Measurements from ENCODE around the gene POLR2E.
A peak's percentile ranks its signal among the peaks of the same experiment; 100 is the strongest.

The POLR2E gene

DNA sequence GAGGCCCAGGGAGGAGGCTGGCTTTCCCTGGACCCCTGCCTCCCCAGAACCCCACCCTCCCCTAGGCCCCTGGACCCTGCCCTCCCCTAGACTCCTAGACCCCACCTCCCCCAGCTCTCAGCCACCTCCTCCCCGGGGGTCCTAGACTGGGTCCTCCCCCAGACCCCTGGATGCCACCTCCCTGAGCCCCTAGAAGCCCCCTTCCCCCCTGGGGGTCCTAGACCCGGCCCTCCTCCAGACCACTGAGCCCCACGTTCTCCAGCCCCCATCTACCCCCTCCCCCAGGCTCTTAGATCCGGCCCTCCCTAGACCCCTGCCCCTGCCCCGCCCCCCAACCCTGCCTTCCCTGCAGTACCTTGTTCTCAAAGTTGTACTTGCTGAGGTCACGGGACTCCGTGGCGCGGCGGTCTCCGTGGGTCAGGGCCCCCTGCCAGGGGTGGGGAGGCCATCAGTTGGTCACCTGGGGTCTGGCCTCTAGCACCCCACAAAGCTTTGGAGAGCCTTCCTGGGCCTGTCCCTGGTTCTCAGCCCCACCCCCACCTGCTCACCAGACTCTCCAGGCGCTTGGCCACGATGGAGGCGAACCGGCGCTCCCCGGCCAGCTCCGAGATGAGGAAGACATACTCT lies 16.6 kb upstream of the POLR2E start:
- DNase-seq (ENCODE audit: low read depth, low spot score), result no peak

DNA sequence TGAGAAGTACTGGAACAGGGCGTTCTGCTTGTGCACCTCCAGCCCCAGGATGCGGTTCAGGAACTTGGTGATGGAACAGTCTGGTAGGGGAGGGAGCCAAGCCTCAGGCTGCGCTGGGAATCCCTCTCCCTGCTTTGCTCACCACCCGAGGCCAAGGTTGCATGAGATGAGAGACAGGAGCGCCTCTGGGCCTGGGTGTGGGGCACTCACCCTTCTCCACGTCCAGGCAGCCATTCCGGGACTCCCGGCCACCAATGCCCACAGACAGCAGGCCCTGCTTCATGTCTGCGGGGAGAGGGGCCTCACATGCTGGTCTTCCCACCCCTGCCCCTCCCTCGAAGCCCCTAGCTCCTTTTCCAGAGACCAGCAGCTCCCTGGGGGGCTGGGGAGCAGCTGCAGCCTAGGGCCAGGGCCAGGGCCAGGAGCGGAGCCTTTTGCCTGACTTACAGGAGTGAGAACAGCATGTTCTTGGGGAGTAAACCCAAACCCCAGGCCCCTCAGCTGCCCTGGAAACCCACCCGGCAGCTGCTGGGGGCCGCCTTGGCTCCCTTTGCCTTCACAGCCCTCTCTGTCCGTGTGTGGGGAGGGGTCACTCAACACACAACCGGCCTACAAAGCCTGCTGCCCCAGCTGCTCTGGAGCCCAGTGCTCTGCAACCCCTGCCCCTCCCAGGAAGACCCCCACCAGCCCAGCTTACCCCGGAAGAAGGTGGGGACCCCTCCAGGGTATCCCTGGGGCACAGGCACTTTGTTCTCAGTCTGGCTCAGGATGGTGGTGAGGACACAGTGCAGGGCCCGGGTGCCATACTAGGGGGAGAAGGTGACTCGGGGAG lies 15.8 kb upstream of the POLR2E start:
- DNase-seq (ENCODE audit: low read depth, low spot score), result no peak

DNA sequence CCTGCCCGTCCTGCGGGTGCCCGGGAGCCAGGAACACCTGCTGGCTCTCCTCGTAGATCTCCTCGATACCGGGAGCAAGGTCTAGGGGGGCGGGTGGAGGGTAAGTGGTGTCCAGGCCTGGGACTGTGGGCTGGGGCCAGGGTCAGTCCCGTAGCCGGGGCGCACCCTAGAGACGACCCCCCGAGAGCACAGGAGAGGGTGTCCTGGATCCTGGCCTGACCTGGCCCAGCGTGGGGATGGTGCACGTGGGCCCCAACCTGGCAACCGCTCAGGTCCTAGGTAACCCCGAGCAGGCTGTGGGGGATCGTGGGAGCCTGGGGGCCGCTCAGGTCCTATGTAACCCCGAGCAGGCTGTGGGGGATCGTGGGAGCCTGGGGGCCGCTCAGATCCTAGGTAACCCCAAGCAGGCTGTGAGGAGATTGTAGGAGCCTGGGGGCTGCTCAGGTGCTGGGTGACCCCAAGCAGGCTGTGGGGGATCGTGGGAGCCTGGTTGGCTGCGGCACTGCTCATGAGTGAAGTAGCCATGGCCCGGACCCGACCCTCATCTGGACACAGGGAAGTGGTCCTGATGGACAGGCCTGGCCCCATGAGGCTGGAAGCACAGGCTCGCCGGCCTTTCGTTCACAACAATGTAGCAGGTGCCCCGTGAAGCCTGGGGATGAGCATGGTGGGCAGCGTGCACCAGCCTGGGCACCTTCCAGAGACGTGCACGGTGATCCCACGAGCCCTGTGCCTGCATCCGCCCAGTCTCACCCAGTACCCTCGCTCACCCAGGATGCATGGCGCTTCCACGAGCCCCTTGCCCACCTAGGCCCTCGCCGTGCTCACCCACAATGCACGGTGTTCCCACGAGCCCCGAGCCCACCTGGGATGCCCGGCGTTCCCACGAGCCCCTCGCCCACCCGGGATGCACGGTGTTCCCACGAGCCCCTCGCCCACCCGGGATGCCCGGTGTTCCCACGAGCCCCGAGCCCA lies 14.8 kb upstream of the POLR2E start:
- DNase-seq (ENCODE audit: low read depth, low spot score), result no peak

DNA sequence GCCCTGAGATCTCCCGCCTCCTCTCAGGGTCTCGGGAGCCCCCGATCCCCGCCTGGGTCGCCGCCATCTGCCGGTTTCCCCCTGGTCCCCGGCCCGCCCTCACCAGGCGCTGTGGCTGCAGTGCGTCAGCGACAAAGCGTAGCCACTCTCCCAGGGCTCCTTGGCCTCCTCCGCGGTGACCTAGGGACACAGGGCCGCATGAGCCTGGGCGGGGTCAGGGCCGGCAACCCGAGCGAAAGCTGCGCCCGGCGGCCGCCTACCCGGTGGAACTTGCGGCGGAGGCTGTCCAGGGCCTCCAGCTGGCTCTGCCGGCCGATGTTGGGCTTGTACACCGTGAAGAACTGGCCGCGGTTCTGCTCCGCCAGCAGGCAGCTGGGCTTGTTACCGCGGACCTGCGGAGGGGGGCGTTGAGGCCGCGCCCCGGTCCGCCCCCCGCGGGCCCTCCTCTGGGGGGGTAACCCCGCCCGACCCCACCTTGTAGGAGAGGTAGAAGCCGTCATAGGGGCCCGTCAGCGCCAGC lies 13.9 kb upstream of the POLR2E start:
- DNase-seq (ENCODE audit: low read depth, low spot score), result no peak

DNA sequence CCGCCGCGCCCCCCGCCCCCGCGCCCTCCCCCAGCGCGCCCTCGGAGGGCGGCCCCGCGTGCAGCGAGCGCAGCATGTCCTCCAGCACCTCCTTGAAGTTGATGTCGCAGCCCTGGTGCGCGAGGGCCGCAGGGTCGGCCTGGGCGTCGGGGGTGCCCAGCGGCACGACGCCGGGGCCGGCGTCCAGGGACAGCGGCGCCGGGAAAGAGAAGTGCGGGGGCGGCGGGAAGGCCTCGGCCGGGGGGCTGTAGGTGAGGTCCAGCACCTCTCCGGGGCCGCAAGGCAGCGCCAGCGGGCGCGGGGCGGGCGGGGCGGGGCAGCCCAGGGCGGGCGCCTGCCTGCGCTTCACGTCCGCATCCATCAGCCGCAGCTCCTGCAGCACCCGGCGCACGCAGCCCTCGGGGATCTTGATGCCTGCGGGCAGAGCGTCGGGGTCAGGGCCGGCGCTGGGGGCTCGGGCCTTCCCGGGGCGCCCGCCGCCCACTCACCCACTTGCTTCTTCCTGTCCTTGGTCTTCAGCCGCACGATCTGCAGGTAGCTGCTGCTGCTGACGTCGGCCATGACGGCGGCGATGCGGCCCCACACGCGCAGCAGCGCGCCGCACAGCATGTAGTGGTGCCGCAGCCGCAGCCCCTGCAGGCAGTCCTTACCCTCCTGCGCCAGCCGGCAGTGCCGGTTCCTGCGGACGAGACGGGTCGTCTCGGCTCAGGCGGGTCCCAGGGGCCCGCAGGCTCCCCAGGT lies 13.3 kb upstream of the POLR2E start:
- no peak for DNase-seq (ENCODE audit: low read depth, low spot score)

DNA sequence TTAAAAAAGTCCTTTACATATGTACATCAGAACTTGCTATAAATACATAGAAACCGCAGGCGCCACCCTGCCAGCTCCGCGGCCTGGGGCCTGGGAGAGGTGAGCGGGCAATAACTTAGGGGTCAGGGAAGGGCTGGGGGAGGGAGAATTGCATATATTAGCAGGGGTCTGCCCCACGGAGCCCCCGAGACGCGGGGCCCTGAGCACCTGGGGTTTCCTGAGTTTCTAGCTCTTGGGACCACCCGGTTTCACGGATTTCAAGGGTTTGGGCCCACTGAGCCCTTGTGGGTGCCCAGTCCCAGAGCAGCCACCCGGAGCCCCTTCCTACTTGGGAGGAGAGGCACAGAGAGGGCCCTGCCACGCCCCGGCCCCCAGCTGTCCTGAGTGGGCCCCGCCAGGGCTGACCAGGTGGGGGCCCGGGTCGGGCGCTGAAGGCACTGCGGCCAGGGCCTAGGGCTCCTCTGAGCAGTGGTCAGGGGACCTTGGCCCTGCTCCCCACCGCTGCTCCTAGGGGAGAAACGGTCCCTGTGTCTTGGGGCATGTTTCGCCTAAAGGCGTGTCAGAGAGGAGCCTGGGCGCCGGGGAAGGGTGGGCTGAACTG lies 12.6 kb upstream of the POLR2E start:
- no peak for DNase-seq (ENCODE audit: low read depth, low spot score)

DNA sequence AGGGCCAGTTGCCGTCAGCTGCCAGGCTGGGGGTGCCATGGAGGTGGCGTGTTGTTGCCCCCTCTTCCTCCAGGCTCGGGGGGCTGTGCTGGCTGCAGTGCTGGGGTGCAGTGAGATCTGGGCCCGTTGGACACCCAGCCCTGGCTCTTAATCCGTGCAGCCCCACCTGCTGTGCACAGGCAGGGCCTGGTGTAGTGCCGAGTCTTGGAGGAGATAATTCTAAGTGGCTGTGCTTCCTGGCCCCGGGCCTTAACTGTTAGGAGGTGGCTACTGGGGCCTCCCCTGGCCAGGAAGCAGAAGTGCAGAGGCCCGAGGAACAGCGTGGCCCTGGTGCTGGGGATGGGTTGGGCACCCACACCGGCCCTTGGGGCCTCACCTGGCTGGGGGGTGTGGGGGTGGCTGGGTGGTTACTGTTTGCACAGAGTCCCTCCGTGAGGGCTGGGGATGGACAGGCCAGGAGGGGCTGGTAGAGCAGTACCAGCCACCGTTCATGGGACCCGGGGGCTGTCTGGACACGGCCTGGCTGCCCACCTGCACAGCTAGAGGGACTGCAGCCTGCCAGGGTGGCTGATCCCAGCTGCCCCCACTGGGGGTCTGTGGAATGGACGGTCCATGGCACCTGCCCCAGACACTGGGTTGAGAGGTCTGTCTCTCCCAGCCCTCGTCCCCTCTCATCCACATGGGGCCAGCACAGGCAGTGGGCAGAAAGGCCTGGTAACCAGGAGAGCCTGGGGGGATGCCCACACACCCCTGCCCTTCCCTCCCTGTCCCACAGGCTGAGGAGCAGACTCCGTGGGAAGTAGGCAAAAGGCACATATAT lies 11.9 kb upstream of the POLR2E start:
- DNase-seq (ENCODE audit: low read depth, low spot score), result no peak

DNA sequence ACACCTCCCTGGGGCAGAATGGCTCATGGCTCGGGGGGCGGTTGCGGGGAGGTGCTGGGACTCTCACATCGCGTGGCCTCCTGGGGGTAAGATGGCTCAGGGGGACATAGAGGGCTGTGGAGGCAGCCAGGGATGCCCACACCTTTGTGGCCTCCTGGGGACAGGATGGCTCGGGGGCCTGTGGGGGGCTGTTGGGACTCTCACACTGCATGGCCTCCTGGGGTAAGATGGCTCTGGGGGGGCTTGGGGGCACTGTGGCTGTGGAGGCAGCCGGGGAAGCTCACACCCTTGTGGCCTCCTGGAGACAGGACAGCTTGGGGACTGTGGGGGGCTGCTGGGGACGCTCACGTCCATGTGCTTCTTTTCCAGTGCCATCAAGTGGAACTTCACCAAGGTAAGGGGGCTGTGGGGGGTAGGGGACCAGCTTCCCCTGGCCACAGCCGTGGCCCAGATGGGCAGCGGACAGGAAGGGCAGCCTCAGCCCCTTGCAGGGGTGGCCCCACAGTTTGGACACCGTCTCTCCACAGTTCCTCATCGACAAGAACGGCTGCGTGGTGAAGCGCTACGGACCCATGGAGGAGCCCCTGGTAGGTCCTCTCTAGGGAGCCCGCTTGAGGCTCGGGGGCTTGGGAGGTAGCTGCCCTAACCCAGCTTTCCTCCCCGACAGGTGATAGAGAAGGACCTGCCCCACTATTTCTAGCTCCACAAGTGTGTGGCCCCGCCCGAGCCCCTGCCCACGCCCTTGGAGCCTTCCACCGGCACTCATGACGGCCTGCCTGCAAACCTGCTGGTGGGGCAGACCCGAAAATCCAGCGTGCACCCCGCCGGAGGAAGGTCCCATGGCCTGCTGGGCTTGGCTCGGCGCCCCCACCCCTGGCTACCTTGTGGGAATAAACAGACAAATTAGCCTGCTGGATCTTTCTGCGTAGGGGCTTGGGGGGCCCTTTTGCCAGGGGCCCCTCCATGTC lies 11.0 kb upstream of the POLR2E start:
- DNase-seq (ENCODE audit: low read depth, low spot score), result no peak

DNA sequence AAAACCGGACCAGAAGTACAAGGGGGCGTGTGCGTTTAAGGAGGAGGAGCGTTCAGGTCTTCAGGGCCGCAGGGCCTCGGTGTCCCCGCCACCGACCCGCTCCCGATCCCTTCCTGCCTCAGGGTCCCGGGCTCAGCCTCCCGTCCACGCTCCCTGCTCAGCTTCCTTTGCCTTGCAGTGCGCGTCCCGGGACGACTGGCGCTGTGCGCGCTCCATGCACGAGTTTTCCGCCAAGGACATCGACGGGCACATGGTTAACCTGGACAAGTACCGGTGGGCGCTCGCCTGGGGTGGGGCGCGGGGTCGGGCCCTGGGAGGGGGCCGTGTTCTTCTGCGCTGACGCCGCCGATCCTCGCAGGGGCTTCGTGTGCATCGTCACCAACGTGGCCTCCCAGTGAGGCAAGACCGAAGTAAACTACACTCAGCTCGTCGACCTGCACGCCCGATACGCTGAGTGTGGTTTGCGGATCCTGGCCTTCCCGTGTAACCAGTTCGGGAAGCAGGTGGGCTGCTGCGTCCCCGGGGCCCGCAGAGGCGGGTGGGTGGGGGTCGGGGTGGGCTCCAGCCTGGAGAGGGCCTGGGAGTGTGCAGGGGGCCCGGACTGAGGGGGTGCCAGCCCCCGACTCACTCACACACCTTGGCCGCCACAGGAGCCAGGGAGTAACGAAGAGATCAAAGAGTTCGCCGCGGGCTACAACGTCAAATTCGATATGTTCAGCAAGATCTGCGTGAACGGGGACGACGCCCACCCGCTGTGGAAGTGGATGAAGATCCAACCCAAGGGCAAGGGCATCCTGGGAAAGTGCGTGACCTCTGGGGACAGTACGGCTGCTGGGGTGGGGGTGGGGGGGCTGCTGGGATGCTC lies 10.1 kb upstream of the POLR2E start:
- peak; percentile 73 for DNase-seq (ENCODE audit: low read depth, low spot score)

DNA sequence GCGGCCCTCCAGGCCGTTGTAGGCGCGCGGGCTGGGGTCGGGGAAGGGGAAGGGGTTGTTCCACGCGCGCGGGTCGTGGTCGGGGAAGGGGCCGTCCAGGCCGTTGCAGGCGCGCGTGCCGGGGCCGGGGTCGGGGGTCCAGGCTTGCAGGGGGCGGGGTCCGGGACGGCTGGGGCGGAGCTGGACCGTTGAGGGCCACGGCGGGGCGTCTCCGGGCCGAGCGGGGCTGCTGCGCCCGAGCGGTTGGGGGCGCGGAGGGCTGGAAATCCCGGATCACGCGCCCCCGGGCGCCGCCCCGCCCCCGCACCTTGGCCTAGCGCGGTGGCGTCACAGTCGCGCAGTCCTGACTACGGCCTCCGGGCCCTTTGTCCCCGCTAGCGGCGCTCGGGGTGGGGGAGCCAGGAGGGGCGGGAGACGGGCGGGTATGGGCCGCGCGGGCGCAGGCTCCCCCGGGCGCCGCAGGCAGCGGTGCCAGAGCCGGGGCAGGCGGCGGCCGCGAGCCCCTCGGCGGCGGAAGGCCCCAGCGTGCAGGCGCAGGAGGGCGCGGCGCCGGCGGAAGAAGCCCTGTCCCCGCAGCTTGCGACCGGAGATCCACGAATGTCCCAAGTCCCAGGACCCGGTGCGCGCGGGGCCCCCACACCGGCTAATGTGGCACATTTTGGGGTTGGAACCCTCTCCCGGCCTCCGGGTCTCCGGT lies 9.3 kb upstream of the POLR2E start:
- DNase-seq (ENCODE audit: low read depth, low spot score), result peak; percentile 87

DNA sequence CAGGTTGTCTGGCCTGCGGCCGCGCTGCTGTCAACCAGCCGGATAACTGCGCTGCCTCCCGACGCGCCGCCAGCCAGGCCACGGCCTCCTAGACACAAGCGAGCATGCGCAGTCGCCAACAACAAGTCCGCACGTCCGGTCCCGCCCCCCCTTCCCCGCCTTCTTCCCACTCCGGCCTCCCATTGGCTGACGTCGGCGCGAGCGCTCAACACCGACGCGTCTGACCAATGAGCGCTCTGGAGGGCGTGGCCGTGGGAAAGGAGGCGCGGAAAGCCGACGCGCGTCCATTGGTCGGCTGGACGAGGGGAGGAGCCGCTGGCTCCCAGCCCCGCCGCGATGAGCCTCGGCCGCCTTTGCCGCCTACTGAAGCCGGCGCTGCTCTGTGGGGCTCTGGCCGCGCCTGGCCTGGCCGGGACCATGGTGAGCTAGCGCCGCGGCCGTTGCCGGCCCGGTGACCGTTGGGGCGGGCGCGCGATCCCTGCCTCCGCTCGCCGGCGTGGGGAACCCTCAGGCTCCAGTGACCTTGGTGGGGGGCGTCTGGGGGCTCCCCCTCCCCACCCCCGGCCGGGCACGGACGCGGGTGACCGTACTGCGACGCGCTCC lies 8.6 kb upstream of the POLR2E start, which contains the start of gene GPX4:
GPX4 (plus strand) TSS at position 287 of the 603 bp plus-strand sequence; CDS start at position 337, 50 bp downstream.
- DNase-seq (ENCODE audit: low read depth, low spot score), result peak; percentile 100

DNA sequence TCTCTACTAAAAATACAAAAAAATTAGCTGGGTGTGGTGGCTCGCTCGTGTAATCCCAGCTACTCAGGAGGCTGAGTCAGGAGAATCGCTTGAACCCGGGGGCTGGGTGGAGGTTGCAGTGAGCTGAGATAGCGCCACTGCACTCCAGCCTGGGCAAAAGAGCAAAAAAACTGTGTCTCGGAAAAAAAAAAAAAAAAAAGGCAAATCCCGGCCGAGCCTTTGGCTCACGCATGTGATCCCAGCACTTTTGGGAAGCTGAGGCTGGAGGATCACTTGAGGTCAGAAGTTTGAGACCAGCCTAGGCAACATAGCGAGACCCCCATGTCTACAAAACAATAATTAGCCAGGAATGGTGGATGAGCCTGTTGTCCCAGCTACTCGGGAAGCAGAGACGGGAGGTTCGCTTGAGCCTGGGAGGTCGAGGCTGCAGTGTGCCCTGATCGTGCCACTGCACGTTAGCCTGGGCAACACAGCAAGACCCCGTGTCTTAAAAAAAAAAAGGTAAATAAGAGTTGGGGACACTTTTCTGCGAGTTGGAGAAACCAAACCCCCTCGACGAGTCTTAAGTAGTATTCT lies 8.0 kb upstream of the POLR2E start:
- DNase-seq (ENCODE audit: low read depth, low spot score), result no peak

DNA sequence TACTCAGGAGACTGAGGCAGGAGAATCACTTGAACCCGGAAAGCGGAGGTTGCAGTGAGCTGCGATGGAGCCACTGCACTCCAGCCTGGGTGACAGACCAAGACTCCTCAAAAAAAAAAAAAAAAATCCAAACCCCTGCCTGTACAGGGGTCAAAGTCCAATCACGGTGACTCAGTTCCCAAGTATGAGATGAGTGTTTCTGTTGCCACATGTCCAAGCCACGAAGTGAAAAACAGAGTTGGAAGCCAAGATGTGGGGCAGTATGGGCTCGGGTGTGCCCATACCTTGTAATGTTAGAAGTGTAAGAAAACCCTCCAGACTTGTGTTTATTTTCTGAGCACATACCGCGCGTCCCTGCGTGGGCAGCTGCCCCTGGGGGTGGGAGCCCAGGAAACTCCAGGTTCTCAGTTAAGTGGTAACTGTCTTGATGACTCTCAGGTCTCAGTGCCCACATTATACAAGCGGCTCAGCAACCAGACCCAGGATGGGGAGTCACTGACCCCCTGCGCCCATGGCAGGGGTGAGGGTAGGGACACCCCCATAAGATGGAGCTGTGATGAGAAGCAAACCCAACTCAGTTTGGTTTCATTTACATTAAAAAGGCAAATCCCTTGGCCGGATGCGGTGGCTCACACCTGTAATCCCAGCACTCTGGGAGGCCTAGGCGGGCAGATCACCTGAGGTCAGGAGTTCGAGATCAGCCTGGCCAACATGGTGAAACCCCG lies 7.4 kb upstream of the POLR2E start:
- DNase-seq (ENCODE audit: low read depth, low spot score), result peak; percentile 98

DNA sequence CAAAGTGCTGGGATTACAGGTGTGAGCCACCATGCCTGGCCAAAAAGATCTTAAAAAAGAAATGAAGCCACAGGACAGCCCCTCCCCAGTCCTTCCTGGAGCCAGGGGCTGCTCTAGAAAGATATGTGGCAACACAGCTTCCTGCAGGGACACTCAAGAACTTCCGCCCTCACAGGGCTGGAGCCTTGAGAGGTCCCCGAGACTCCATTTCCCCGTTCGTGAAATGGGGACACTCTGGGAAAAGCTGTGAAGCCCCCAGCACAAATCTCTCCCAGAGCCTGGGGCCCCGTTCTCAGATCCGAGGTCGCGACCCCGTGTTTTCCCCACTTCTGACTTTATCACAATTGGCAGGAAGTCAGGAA lies 6.1 kb upstream of the POLR2E start:
- DNase-seq (ENCODE audit: low read depth, low spot score), result no peak

DNA sequence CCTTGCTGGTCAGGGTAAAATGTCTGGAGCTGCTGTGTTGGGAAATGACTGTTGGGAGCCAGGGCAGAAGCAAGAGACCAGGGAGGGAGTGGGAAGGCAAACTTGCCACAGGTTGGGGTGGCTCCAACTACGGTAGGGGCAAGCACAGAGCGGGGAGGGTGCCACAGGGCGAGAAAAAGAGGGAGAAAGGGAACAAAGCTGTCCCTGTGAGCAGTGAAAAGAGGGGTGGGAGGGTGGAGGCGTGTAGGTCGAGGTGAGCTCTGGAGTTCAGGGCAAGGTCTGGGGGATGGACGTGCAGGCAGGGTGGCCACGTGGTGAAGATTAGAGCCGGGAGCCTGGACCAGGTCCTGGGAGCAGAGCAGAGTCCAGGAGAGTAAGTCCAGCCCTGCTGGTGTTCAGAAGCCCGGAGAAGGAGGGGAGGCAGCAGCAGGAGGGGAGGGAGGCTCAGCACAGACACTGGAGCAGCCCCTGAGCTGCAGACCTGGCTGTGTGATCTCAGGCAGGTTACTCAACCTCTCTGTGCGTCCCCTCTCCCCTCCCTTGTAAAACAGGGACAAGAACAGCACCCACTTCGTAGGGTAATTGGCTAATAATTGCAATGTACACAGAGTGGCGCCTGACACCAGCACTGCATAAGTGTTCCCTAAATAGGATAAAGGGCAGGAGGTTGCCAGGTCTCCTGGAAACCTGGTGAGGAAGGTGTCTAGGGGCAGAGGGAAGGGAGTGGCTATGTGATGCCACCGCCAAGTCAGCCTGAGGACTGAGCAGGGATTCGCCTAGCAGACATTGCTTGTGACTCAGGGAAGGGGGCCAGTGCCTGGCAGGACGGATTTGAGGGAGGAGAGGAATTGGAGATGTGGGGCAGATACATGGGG lies 3.2 kb upstream of the POLR2E start:
- no peak for DNase-seq (ENCODE audit: low read depth, low spot score)
